ENCODE measurements around the gene NOXO1.

NOXO1 gene

GRCh38 chr16:1973461-1974156 is 7.7 kb downstream of the NOXO1 start:
- ATAC-seq (ENCODE audit: insufficient read depth, low read depth): no peak
- no peaks in the 10 kb centered on the region for H3K9me3 ChIP-seq (ENCODE audit: insufficient read depth, low read length, severe bottlenecking)
- no peaks in the 10 kb centered on the region for H3K27me3 ChIP-seq (ENCODE audit: insufficient read depth, low read length, poor library complexity)
- H3K9ac ChIP-seq (ENCODE audit: low read depth, low read length): peak overlapping the region; percentile 74
- TF ChIP-seq CTCF (IDR thresholded peaks at IDR 0.05; ENCODE audit: borderline replicate concordance, extremely low read depth, low read length, poor library complexity, severe bottlenecking) (no peak), EZH2 (IDR thresholded peaks at IDR 0.05; ENCODE audit: borderline replicate concordance, low read depth, low read length, severe bottlenecking) (no peak)
- H3K27ac ChIP-seq (ENCODE audit: low read length): no peak overlapping the region
- H4K20me1 ChIP-seq (ENCODE audit: insufficient read depth, low read length): peaks cover 31% of the 10 kb centered on the region
- H3K4me3 ChIP-seq (ENCODE audit: low read depth in 1 of 2, low read length in 2 of 2): peak overlapping the region in 1 of 2 experiments; percentile 65; a peak in 2 of 4 replicates
- no peak for DNase-seq
- H3K79me2 ChIP-seq (ENCODE audit: insufficient read depth, low read length): peaks cover 43% of the 10 kb centered on the region
- H2AFZ ChIP-seq (ENCODE audit: low read depth, low read length): no peak overlapping the region
- peaks cover 34% of the 10 kb centered on the region for H3K4me1 ChIP-seq (ENCODE audit: insufficient read depth, low read length)
- H3K4me2 ChIP-seq (ENCODE audit: insufficient read depth, low read length): peak overlapping the region; percentile 99
- H3K36me3 ChIP-seq (ENCODE audit: insufficient read depth, low read length): peaks cover 47% of the 10 kb centered on the region

DNA sequence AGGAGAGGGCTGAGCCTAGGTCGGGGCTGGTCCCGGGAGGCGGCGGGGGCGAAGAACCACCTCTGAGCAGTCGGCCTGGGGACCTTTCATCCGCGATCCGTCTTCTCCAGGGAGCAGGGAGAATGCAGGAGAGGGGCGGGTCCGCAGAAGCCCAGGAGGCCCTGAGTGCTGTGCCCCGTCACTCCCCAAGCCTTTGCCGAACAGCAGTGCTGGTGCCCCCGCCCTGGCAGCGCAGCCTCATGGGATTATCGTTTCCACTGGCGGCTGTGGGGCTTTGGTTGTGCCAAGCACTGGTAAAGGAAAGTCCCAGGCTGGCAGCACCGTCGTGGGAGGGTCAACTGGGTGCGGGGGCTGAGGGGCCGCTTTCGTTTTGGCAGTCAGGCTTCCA is 8.8 kb downstream of the NOXO1 start:
- TF ChIP-seq EZH2 (IDR thresholded peaks at IDR 0.05; ENCODE audit: borderline replicate concordance, low read depth, low read length, severe bottlenecking) (no peak), CTCF (IDR thresholded peaks at IDR 0.05; ENCODE audit: borderline replicate concordance, extremely low read depth, low read length, poor library complexity, severe bottlenecking) (no peak)
- no peak for ATAC-seq (ENCODE audit: insufficient read depth, low read depth)
- H3K4me2 ChIP-seq (ENCODE audit: insufficient read depth, low read length): peak overlapping the region; percentile 99
- peaks cover 31% of the 10 kb centered on the region for H4K20me1 ChIP-seq (ENCODE audit: insufficient read depth, low read length)
- H3K9ac ChIP-seq (ENCODE audit: low read depth, low read length): peak overlapping the region; percentile 74
- H3K4me3 ChIP-seq (ENCODE audit: low read depth in 1 of 2, low read length in 2 of 2): peak overlapping the region; percentile 65 to 73
- peaks cover 36% of the 10 kb centered on the region for H3K36me3 ChIP-seq (ENCODE audit: insufficient read depth, low read length)
- peak; percentile 34 for DNase-seq
- H3K4me1 ChIP-seq (ENCODE audit: insufficient read depth, low read length): peaks cover 34% of the 10 kb centered on the region
- no peaks in the 10 kb centered on the region for H3K27me3 ChIP-seq (ENCODE audit: insufficient read depth, low read length, poor library complexity)
- peak overlapping the region; percentile 70 for H2AFZ ChIP-seq (ENCODE audit: low read depth, low read length)
- H3K27ac ChIP-seq (ENCODE audit: low read length): peak overlapping the region; percentile 61
- peaks cover 43% of the 10 kb centered on the region for H3K79me2 ChIP-seq (ENCODE audit: insufficient read depth, low read length)
- H3K9me3 ChIP-seq (ENCODE audit: insufficient read depth, low read length, severe bottlenecking): no peaks in the 10 kb centered on the region

DNA sequence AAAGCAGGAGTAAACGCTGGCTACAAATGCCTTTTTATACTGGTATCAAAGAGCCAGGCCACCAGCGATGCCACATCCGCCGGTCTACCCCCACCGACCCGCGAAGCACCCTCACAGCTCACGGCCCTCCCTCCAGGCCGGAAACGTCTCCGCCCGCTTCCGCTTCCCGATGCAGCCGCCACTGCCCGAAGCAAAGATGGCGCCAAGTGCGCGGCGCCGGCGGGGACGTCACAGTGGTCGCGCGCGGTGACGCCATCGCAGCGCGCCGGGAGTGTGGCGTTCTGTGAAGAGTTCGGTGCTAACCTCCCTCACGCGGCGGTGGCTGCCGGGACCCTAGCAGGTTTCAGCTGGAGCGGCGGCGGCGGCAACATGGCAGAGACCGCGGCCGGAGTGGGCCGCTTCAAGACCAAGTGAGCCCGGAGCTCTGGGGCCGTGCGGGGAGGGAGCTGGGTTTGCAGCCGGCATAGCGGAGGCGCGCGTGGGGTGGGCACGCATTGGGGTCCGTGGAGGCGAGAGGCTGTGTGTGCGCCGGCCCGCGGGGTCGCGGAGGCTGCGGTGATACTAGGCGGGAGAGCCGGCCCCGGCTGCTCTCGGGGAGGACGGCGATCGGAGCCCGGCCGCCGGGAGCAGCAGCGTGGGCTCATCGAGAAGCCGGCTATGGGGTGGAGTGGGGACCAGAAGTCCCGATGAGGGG is 9.3 kb downstream of the NOXO1 start, which contains the start of gene TBL3:
TSS of gene TBL3 (plus strand) at position 258 of the 694 bp plus-strand sequence. CDS start at position 370, 112 bp downstream.
- ATAC-seq (ENCODE audit: insufficient read depth, low read depth) (peak; percentile 96), DNase-seq (peak; percentile 97)
- no peak for TF ChIP-seq CTCF (IDR thresholded peaks at IDR 0.05; ENCODE audit: borderline replicate concordance, extremely low read depth, low read length, poor library complexity, severe bottlenecking)
- no peak for TF ChIP-seq EZH2 (IDR thresholded peaks at IDR 0.05; ENCODE audit: borderline replicate concordance, low read depth, low read length, severe bottlenecking)
- Histone ChIP-seq H3K27ac (ENCODE audit: low read length) (peak within 1 kb of the TSS; percentile 91), H3K4me2 (ENCODE audit: insufficient read depth, low read length) (peak within 1 kb of the TSS; percentile 99), H3K36me3 (ENCODE audit: insufficient read depth, low read length) (peaks cover 31% of the 10 kb centered on the region), H2AFZ (ENCODE audit: low read depth, low read length) (peak within 1 kb of the TSS; percentile 70), H3K9ac (ENCODE audit: low read depth, low read length) (peak within 1 kb of the TSS; percentile 74), H3K27me3 (ENCODE audit: insufficient read depth, low read length, poor library complexity) (no peaks in the 10 kb centered on the region), H3K4me3 (ENCODE audit: low read depth in 1 of 2, low read length in 2 of 2) (peak within 1 kb of the TSS; percentile 65 to 73), H3K4me1 (ENCODE audit: insufficient read depth, low read length) (peaks cover 34% of the 10 kb centered on the region), H3K9me3 (ENCODE audit: insufficient read depth, low read length, severe bottlenecking) (no peaks in the 10 kb centered on the region), H4K20me1 (ENCODE audit: insufficient read depth, low read length) (peaks cover 31% of the 10 kb centered on the region), H3K79me2 (ENCODE audit: insufficient read depth, low read length) (peaks cover 43% of the 10 kb centered on the region)

Measured in DND-41 (cell line).